MCF 10A (cell line): Measurements from ENCODE around the gene TMEM131. TPM values are rescaled to one million over a fixed set of nuclear protein-coding genes. Genes with fewer than 3 reads are reported as not detected.

Experiments used
- BruUV-seq: library from RNA; stranded (reverse); fragments of 400-500 nt; replicated peaks from 2 replicates; lab custom pipeline; 2021; lab: Mats Ljungman, UMichigan
- CTCF ChIA-PET: fragments of 300-600 bp; sonication (Branson Sonifier 250); formaldehyde crosslinking; extraction: SDS; loops from one replicate; lab custom pipeline; 2021; ENCODE audit warnings: antibody characterized with exemption, inconsistent platforms; lab: Yijun Ruan, JAX
- POLR2A ChIA-PET: fragments of 300-600, 350-650 bp; sonication (Branson Sonifier 250); formaldehyde crosslinking; extraction: SDS; loops from one replicate; lab custom pipeline; 2020; ENCODE audit warnings: antibody characterized with exemption, inconsistent platforms; lab: Yijun Ruan, JAX
- DNase-seq: peaks from one replicate; pipeline ENCODE4 v3.0.0-alpha.2; 2018; ENCODE audit not compliant: unreplicated experiment
- H3K27ac Mint-ChIP-seq: one replicate; pipeline ENCODE4 v1.8.0; 2022; ENCODE audit warnings: mild to moderate bottlenecking, low read depth, mixed read lengths; ENCODE audit not compliant: unreplicated experiment
- H3K27me3 Mint-ChIP-seq: one replicate; pipeline ENCODE4 v1.8.0; 2022; ENCODE audit warnings: mixed read lengths; ENCODE audit not compliant: insufficient read depth, unreplicated experiment
- H3K36me3 Mint-ChIP-seq: one replicate; pipeline ENCODE4 v1.8.0; 2022; ENCODE audit warnings: mild to moderate bottlenecking, moderate library complexity, mixed read lengths; ENCODE audit not compliant: insufficient read depth, unreplicated experiment
- H3K4me1 Mint-ChIP-seq: one replicate; pipeline ENCODE4 v1.8.0; 2022; ENCODE audit warnings: mixed read lengths; ENCODE audit not compliant: insufficient read depth, unreplicated experiment
- H3K4me3 Mint-ChIP-seq: one replicate; pipeline ENCODE4 v1.8.0; 2022; ENCODE audit warnings: mild to moderate bottlenecking, moderate library complexity, mixed read lengths; ENCODE audit not compliant: unreplicated experiment
- H3K9me3 Mint-ChIP-seq: one replicate; pipeline ENCODE4 v1.8.0; 2022; ENCODE audit warnings: mixed read lengths; ENCODE audit not compliant: unreplicated experiment
- CTCF ChIP-seq: fragments of 200-600 bp; IDR thresholded peaks from one replicate; pipeline ENCODE4 v1.8.0; 2022; ENCODE audit warnings: antibody characterized with exemption, mild to moderate bottlenecking; ENCODE audit not compliant: unreplicated experiment
- intact Hi-C: fragments of 100-400 bp; cut with micrococcal nuclease; formaldehyde crosslinking; loops from 2 replicates; pipeline ENCODE4 v1.14.1; 2022
- total RNA-seq: library from RNA; stranded (reverse); gene quantifications from 2 replicates; pipeline ENCODE4 v1.2.3, GENCODE V29; 2022

TMEM131 gene
- total RNA-seq, 1 experiment from 2014 or later, result 42.2 TPM

DNA sequence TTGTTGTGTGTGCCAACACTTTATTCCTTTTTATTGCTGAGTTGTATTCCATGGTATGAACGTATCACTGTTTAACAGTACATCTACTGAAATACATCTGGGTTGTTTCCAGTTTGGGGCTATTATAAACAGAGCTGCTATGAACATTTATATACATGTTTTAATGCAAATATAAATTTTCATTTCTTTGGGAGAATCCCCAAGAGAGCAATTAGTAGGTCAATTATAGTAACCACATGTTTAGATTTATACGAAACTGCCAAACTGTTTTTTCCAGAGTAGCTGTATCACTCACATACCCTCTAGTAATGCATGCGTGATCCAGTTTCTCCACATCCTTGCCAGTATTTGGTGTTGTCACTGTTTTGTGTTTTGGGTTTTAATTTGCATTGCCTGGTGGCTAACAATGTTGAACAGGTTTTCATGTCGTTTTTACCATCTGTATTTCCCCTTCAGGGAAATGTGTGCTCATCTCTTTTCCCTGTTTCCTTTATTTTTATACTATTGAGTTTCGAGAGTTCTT is 81.0 kb downstream of the TMEM131 start:
- no peak for TF ChIP-seq CTCF
- no peaks in the 10 kb centered on the region for H3K27me3 Mint-ChIP-seq
- DNase-seq, result no peak
- ChIA-PET POLR2A (no interaction called here), CTCF (interaction anchor here (0.9 to 1.5 kb wide), 2 partner anchors 12 to 27 kb away, joined by 5 read pairs; no protein-coding TSS in a partner anchor)
- no peak overlapping the region for H3K27ac Mint-ChIP-seq
- H3K4me1 Mint-ChIP-seq, result no peaks in the 10 kb centered on the region
- peaks cover 7% of the 10 kb centered on the region for H3K36me3 Mint-ChIP-seq
- intact Hi-C loops, result no loop called here
- BruUV-seq, result no TSS peak
- H3K9me3 Mint-ChIP-seq, result no peaks in the 10 kb centered on the region
- no peak overlapping the region for H3K4me3 Mint-ChIP-seq

DNA sequence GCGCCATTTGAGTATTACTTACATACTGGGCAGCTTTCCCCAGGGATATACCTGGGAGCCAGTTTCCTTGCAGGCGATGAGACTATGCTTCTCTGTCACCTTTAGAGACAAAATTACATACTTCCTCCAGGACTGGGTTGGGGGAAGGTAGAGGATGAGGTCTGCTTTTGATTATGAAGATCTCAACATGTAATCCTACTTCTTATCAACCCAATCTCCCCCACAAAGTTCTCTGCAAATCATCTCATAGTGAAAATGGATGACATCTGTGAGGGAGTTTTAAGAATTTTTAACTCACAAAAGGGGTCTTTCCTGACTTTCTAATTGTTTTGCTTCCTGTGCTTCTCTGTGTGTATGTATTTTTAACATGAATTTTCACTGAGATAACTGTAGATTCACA is 81.9 kb downstream of the TMEM131 start:
- BruUV-seq, result no TSS peak
- no peak overlapping the region for H3K27ac Mint-ChIP-seq

DNA sequence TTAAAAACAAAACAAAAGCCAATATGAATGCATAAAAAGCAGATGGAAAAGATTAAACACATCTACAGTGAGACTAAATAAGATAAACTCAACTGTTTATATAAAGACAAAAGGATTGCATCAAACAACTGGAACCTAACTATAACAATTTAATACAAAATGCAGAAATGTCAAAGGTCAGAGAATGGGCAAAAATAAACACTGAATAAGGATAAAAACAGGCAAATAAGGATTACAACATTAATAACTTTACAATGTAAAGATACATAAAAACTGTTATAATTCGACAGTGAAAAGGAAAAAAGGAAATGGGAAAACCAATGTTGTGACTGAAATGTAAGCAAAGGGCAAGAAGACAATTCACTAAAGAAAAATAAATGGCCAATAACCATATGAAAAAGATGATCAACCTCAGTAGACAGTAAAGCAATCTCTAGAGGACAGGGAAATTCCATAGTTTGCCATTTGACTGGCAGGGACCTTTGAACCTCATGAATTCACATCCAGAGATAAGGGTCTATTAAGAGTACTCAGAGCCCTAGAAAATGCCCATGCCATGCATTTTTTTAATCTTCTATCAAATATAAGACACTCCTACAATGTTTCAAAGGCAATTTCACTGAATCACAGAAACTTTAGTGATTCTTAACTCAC is 83.7 kb downstream of the TMEM131 start:
- ChIA-PET POLR2A (interaction anchor here (0.7 kb wide), 1 partner anchor 52 kb away, joined by 3 read pairs; no protein-coding TSS in a partner anchor), CTCF (no interaction called here)
- no TSS peak for BruUV-seq
- Mint-ChIP-seq H3K9me3 (no peaks in the 10 kb centered on the region), H3K36me3 (peaks cover 11% of the 10 kb centered on the region), H3K4me1 (no peaks in the 10 kb centered on the region), H3K27ac (no peak overlapping the region), H3K27me3 (no peaks in the 10 kb centered on the region), H3K4me3 (no peak overlapping the region)
- no peak for DNase-seq
- no peak for TF ChIP-seq CTCF
- intact Hi-C loops, result no loop called here

More for the DNA sequence above, 81.9 kb downstream of the TMEM131 start:
- Mint-ChIP-seq H3K4me1 (no peaks in the 10 kb centered on the region), H3K27me3 (no peaks in the 10 kb centered on the region), H3K9me3 (no peaks in the 10 kb centered on the region), H3K36me3 (peaks cover 7% of the 10 kb centered on the region), H3K4me3 (no peak overlapping the region)
- CTCF ChIA-PET, result no interaction called here
- POLR2A ChIA-PET, result interaction anchor here (0.7 kb wide), 1 partner anchor 63 kb away, joined by 3 read pairs; no protein-coding TSS in a partner anchor
- no peak for TF ChIP-seq CTCF
- DNase-seq, result no peak
- intact Hi-C loops, result no loop called here

GRCh38 chr2:97911206-97911921 is 84.4 kb downstream of the TMEM131 start:
- ChIA-PET POLR2A (interaction anchor here (0.7 kb wide), 1 partner anchor 52 kb away, joined by 3 read pairs; no protein-coding TSS in a partner anchor), CTCF (interaction anchor here (0.6 kb wide), 1 partner anchor 485 kb away, joined by 3 read pairs; no protein-coding TSS in a partner anchor)
- Mint-ChIP-seq H3K4me1 (no peaks in the 10 kb centered on the region), H3K36me3 (peaks cover 14% of the 10 kb centered on the region), H3K9me3 (no peaks in the 10 kb centered on the region), H3K4me3 (no peak overlapping the region), H3K27me3 (no peaks in the 10 kb centered on the region), H3K27ac (no peak overlapping the region)
- intact Hi-C loops, result no loop called here
- no peak for DNase-seq
- no TSS peak for BruUV-seq
- no peak for TF ChIP-seq CTCF
